HG03175 (cell line): ENCODE data around the gene MS4A6A.
"Not testable (repeated sequence)": the region's sequence is repeated elsewhere in the genome, so short reads cannot be mapped to it uniquely, and the experiment has no call there.

ENCODE experiments used
- ATAC-seq: cut with Tn5 transposase; IDR thresholded peaks from one replicate; pipeline ENCODE4 v1.9.1; 2021; ENCODE audit warnings: mild to moderate bottlenecking, moderate library complexity; ENCODE audit not compliant: unreplicated experiment

MS4A6A gene, protein sequence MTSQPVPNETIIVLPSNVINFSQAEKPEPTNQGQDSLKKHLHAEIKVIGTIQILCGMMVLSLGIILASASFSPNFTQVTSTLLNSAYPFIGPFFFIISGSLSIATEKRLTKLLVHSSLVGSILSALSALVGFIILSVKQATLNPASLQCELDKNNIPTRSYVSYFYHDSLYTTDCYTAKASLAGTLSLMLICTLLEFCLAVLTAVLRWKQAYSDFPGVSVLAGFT

GRCh38 chr11:60182541-60183330 lies at the start of gene MS4A6A:
Gene MS4A6A, minus strand, starts transcription at chr11:60183083. Its CDS starts 1,356 bp downstream, at chr11:60181727.
- ATAC-seq, result no peak

DNA sequence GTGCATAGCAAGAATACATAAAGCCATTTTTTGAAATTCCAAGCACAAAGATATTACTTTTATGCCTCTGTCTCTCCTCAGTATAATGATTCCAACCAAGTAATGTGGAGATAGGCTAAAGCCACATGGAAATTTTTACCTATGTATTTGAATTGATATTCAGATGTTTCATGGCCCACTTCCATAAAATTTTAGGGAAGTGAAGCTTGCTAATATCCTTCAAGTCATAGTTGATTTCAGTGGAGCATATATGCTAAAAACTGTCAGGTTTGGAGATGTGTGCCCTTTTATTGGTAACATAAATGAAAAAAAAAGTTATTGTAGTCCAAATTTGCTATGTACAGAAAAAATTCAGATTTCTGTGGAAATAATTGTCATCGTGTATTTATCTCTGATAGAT lies 47.8 kb upstream of the MS4A6A start:
- ATAC-seq, result no peak

DNA sequence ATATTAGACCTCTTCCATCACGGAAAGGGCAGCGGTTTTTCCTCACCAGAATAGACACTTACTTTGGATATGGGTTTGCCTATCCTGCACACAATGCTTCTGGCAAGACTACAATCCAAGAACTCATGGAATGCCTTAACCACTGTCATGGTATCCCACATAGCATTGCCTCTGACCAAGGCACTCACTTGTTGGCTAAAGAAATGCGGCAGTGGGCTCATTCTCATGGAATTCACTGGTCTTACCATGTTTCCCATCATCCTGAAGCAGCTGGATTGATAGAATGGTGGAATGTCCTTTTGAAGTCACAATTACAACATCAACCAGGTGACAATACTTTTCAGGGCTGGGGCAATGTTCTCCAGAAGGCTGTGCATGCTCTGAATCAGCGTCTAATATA lies 39.3 kb upstream of the MS4A6A start:
- no peak for ATAC-seq

DNA sequence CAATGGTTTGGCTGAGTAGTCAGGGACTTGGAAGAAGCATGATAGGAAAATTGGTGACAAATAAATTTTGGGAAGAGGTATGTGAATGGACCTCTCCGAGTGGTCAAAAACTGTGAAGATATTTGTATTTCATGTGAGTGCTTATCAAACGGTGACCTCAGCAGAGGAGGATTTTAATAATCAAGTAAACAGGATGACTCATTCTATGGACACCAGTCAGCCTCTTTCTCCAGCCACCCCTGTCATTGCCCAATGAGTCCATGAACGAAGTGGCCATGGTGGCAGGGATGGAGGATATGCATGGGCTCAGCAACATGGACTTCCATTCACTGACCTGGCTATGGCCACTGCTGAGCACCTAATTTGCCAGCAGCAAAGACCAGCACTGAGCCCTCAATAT lies 38.8 kb upstream of the MS4A6A start:
- ATAC-seq, result no peak

DNA sequence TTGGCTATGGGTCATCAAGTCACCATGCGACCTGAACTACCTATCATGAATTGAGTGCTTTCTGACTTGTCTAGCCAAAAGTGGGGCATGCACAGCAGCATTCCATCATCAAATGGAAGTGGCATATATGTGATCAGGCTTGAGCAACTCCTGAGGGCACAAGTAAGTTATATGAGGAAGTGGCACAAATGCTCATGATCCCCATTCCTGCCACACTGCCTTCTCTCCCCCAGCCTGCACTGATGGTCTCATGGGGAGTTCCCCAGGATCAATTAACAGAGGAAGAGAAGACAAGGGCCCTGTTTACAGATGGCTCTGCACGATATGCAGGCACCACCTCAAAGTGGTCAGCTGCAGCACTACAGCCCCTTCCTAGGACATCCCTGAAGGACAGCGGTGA lies 38.3 kb upstream of the MS4A6A start:
- ATAC-seq, result no peak

DNA sequence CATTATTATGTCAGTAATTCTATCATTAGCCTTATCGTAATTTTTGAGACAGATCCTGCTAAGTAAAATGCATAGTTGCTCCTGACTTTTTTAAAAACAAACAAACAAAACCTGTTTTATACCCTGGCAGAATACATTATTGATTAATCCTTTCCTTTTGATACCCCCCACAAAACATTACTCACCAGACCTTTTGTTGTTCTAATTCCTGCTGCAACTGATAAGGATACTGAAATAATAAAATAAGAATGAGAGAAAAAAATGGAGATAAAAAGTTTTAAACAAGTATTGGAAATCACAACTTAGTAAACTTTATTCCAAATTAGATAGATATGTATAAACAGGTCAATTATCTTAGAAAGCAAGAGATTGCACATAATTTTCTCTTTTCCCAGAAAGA lies 31.5 kb upstream of the MS4A6A start:
- no peak for ATAC-seq

DNA sequence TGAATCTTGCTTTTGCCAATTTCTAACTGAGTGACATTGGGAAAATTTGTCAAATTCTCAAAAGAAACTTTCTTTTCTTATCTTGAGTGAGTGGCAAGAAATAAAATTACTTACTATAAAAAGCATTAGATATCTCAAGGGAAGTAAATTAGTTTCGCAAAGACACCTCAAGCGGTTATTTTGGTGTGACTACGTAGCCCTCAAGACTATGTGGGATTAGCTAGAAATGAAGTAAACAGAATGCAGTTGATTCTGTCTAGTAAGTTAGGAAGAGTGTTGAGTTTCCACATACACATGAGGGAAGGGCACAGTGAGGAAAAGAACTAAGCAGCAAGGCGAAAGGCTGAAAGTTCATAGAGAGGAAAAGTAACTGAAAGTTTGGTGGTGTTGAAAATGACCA lies 28.3 kb upstream of the MS4A6A start:
- ATAC-seq, result no peak

DNA sequence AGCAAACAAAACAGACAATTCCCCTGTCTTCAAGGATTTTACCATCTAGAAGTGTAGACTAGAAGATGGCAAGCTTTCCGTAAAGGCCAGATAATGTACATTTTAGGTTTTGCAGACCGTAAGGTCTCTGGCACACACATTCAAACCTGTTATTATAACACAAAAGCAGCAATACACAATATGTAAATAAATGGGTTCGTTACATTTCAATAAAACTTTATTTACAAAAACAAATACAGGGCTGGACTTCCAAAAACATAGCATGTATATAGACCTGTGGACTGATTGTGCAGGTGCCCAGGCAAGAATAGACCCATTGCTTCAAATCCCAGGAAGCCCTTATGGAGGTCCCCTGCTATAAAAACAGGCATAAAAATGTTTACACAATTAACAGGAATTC lies 27.1 kb upstream of the MS4A6A start:
- no peak for ATAC-seq

- no peak for ATAC-seq
Measured at GRCh38 chr11:60208951-60209350, 26.1 kb upstream of the MS4A6A start.

DNA sequence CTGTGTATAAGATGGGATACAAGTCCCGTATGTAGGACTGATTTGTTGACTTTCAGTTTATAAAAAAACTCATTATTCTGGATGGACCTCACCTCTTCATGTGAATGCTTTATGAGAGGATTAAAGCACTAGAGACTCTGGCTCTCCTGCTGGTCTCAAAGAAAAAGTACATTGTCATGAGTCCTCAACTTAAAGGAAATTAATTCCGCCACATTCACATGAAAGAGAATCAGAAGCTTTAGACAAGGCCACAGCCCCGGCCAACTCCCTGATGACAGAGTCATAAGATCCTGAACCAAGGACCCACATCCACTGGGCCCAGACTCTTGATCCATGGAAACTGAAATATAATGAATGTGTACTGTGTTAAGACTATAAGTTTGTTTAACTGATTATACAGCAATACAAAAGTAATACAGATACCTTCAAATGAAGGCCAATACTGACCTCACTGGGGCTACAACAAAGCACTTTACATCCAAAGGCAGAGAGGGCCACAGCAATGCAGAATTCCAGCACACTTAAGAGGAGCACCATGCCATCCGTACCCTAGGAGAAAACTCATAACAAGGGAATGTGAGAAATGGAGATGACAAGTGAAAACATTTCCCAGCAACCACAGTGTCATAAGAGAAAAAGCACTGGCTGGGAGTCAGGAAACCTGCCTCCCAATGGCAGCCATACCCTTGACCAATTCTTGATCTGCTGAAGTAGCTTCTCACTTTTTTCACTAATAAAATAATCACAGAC lies 25.4 kb upstream of the MS4A6A start:
- ATAC-seq, result no peak

GRCh38 chr11:60206616-60207015 lies 23.7 kb upstream of the MS4A6A start:
- ATAC-seq, result no peak

DNA sequence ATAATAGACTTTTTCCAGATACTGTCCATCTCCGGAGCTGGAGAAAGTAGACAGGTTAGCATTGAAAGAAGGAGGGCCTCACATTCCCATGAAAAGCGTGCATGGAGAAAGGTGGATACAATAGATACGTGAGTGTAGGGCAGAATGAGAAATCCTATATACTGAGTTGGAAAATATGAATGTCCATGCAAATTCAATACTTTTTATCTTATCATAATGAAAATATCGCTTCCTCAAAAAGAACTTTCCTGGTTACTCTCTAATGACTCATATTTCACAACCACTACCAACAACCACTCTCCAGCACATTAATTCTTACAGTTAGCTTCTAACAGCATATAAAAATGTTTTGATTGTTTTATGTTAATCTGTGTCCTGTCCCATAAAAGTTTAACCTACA lies 22.0 kb upstream of the MS4A6A start:
- ATAC-seq, result no peak

GRCh38 chr11:60201334-60201733 lies 18.5 kb upstream of the MS4A6A start:
- ATAC-seq, result not testable (repeated sequence)

- no peak for ATAC-seq
Measured at GRCh38 chr11:60197442-60197841, 14.6 kb upstream of the MS4A6A start.

GRCh38 chr11:60195923-60196368 lies 13.1 kb upstream of the MS4A6A start:
- no peak for ATAC-seq

GRCh38 chr11:60194511-60194910 lies 11.6 kb upstream of the MS4A6A start:
- no peak for ATAC-seq

DNA sequence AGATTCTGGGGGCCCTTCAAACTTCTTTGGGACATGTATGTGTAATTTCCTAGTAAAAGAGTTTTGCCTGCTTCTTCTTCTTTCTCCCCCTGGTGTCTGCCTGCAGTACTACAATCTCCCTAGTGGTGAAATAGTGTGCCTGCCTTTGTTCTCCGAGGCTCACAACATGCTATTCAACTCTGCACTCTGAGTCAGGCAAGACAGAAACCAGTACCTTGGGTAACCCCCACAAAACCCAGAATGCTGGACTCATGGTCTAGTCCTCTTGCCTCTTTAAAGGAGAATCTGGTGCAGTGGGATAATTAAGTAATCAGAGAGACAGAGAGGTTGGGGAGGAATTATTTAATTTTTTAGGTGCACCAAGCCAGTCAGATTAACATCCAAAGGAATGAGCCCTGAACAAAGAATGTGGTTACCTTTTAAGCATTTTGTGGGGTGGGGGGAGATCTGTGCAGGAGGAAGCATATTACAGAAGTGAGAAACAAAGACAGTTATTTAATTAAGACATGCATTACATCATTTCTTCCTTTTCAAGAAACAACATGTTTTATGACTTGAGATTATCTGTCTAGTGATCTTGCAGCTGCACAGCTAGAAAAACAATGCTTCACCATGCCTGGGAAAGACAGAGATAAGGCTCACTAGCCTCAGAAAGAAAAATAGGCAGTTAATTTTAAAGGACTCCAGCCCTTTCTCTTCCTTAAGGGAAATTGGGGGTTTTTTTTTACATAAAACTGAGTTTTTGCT lies 11.0 kb upstream of the MS4A6A start:
- peak; percentile 90 for ATAC-seq

DNA sequence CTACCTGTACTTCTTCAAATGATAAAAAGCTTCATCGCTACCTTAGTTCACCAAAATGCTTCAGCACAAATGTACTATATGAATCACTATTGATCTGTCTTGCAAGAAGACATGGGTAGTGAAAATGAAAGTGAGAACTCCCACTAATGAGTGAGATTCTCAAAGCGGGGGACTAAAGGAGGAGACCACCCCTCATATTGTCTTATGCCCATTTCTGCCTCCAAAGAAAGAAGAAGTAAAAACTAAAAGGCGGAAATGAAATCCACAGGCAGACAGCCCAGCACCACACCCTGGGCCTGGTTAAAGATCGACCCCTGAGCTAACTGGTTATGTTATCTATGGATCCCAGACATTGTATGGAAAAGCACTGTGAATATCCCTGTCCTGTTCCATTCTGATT lies 9.7 kb upstream of the MS4A6A start:
- ATAC-seq, result not testable (repeated sequence)

GRCh38 chr11:60188481-60188880 lies 5.6 kb upstream of the MS4A6A start:
- not testable (repeated sequence) for ATAC-seq

- not testable (repeated sequence) for ATAC-seq
Measured at GRCh38 chr11:60186128-60186527, 3.2 kb upstream of the MS4A6A start.

GRCh38 chr11:60185512-60185827 lies 2.6 kb upstream of the MS4A6A start:
- ATAC-seq, result not testable (repeated sequence)
